Head of caudate nucleus (tissue), 42 donors: Measurements from ENCODE around the gene WDR82.

ENCODE experiments used
- DNase-seq, 42 donors: peaks; one replicate each; pipeline versions ENCODE4 v3.0.0 to v3.0.0-alpha.2; 2020 to 2021; ENCODE audit warnings: mixed read lengths in 7 of 42
- intact Hi-C: fragments of 100-400 bp; cut with DNase I; formaldehyde crosslinking; loops from one replicate; pipeline ENCODE4 v1.15.0; 2022

Gene WDR82

GRCh38 chr3:52278510-52279069, at the start of gene WDR82:
WDR82 (minus strand) TSS chr3:52278649; CDS start chr3:52278361, 288 bp downstream.
- DNase-seq: peak; percentile 92 to 100 (median 99)
- intact Hi-C loops: loop anchor here (5.0 kb wide), 1 partner anchor 41 kb away; the partner anchor contains the start of gene TWF2

- intact Hi-C loops: no loop called here
- no peak for DNase-seq
Observed at GRCh38 chr3:52327486-52328290, 49.2 kb upstream of the WDR82 start.

- intact Hi-C loops: no loop called here
- DNase-seq: no peak
Observed at GRCh38 chr3:52326976-52327375, 48.5 kb upstream of the WDR82 start.

GRCh38 chr3:52325686-52326085, 47.2 kb upstream of the WDR82 start:
- intact Hi-C loops: no loop called here
- no peak for DNase-seq

GRCh38 chr3:52324676-52325075, 46.2 kb upstream of the WDR82 start:
- DNase-seq: no peak
- intact Hi-C loops: no loop called here

GRCh38 chr3:52323526-52324295, 45.3 kb upstream of the WDR82 start:
- DNase-seq: no peak
- intact Hi-C loops: no loop called here

- intact Hi-C loops: no loop called here
- no peak for DNase-seq
Observed at GRCh38 chr3:52322466-52322865, 44.0 kb upstream of the WDR82 start.

- no peak for DNase-seq
- intact Hi-C loops: no loop called here
Observed at GRCh38 chr3:52321481-52321880, 43.0 kb upstream of the WDR82 start.

GRCh38 chr3:52319921-52320595, 41.6 kb upstream of the WDR82 start:
- DNase-seq: no peak
- intact Hi-C loops: no loop called here

- intact Hi-C loops: no loop called here
- DNase-seq: no peak
Observed at GRCh38 chr3:52318186-52318816, 39.9 kb upstream of the WDR82 start.

GRCh38 chr3:52317208-52318000, 39.0 kb upstream of the WDR82 start:
- intact Hi-C loops: no loop called here
- peak in 18 of 42 donors; percentile 11 to 62 (median 32) for DNase-seq

- peak in 4 of 42 donors; percentile 19 to 46 (median 30) for DNase-seq
- intact Hi-C loops: no loop called here
Observed at GRCh38 chr3:52315977-52316764, 37.7 kb upstream of the WDR82 start, which contains the start of gene DNAH1. DNAH1 (plus strand) TSS chr3:52316319; CDS start chr3:52322443, 6,124 bp downstream.

GRCh38 chr3:52315006-52315405, 36.6 kb upstream of the WDR82 start:
- intact Hi-C loops: no loop called here
- no peak for DNase-seq

GRCh38 chr3:52314489-52314888, 36.0 kb upstream of the WDR82 start:
- intact Hi-C loops: no loop called here
- DNase-seq: no peak

- DNase-seq: peak in 9 of 42 donors; percentile 4 to 60 (median 16)
- intact Hi-C loops: no loop called here
Observed at GRCh38 chr3:52313774-52314188, 35.3 kb upstream of the WDR82 start.

- no peak for DNase-seq
- intact Hi-C loops: no loop called here
Observed at GRCh38 chr3:52313188-52313773, 34.8 kb upstream of the WDR82 start.

GRCh38 chr3:52311576-52312119, 33.2 kb upstream of the WDR82 start:
- DNase-seq: no peak
- intact Hi-C loops: no loop called here
